ENCODE measurements around the gene PARVB. TPM values are rescaled to one million over a fixed set of nuclear protein-coding genes. Genes with fewer than 3 reads are reported as not detected.

Gene PARVB
- total and polyA plus RNA-seq, 2 donors (not counting 1 experiment from before 2014, with no cell fraction given): 12.1 to 47.3 TPM

GRCh38 chr22:43976861-43977795 lies 47.0 kb upstream of the PARVB start:
- Histone ChIP-seq H3K4me2 (ENCODE audit: extremely low read depth, insufficient read depth, low read length) (no peak overlapping the region), H4K20me1 (ENCODE audit: control insufficient read depth, extremely low read depth, insufficient read depth, low read length) (no peaks in the 10 kb centered on the region), H3K9ac (ENCODE audit: insufficient read depth, low read length) (no peak overlapping the region), H3K4me3 (replicated peaks in 1 of 4; ENCODE audit: control extremely low read depth in 1 of 4, insufficient read depth in 1 of 4, low read depth in 3 of 4, low read length in 4 of 4) (no peak overlapping the region), H3K36me3 (ENCODE audit: control insufficient read depth, insufficient read depth, low read length) (peaks cover 25% of the 10 kb centered on the region), H3K4me1 (ENCODE audit: control insufficient read depth, extremely low read depth, insufficient read depth, low read length) (no peaks in the 10 kb centered on the region), H3K27me3 (ENCODE audit: control insufficient read depth, insufficient read depth, low read length) (no peaks in the 10 kb centered on the region), H3K9me3 (ENCODE audit: control insufficient read depth, insufficient read depth, low read depth, low read length) (no peaks in the 10 kb centered on the region), H2AFZ (ENCODE audit: low read length) (no peak overlapping the region), H3K79me2 (ENCODE audit: control insufficient read depth, insufficient read depth, low read length) (no peaks in the 10 kb centered on the region), H3K27ac (ENCODE audit: insufficient read depth, low read length) (no peak overlapping the region)
- TF ChIP-seq CTCF (conservative IDR thresholded peaks at IDR 0.05 in 1 of 2, IDR thresholded peaks at IDR 0.05 in 1 of 2; ENCODE audit: low read depth in 1 of 2, low read length in 2 of 2): no peak
- TF ChIP-seq EZH2 (IDR thresholded peaks at IDR 0.05; ENCODE audit: low read length, missing control alignments): no peak
- DNase-seq (ENCODE audit: low read depth in 2 of 2): no peak

GRCh38 chr22:43978558-43978957 lies 45.5 kb upstream of the PARVB start:
- DNase-seq (ENCODE audit: low read depth in 2 of 2): no peak
- H3K9me3 ChIP-seq (ENCODE audit: control insufficient read depth, insufficient read depth, low read depth, low read length): no peaks in the 10 kb centered on the region
- no peaks in the 10 kb centered on the region for H4K20me1 ChIP-seq (ENCODE audit: control insufficient read depth, extremely low read depth, insufficient read depth, low read length)
- H3K79me2 ChIP-seq (ENCODE audit: control insufficient read depth, insufficient read depth, low read length): no peaks in the 10 kb centered on the region
- H3K4me2 ChIP-seq (ENCODE audit: extremely low read depth, insufficient read depth, low read length): no peak overlapping the region
- no peak for TF ChIP-seq CTCF (conservative IDR thresholded peaks at IDR 0.05 in 1 of 2, IDR thresholded peaks at IDR 0.05 in 1 of 2; ENCODE audit: low read depth in 1 of 2, low read length in 2 of 2)
- no peaks in the 10 kb centered on the region for H3K4me1 ChIP-seq (ENCODE audit: control insufficient read depth, extremely low read depth, insufficient read depth, low read length)
- no peak overlapping the region for H2AFZ ChIP-seq (ENCODE audit: low read length)
- no peak overlapping the region for H3K9ac ChIP-seq (ENCODE audit: insufficient read depth, low read length)
- H3K36me3 ChIP-seq (ENCODE audit: control insufficient read depth, insufficient read depth, low read length): peaks cover 23% of the 10 kb centered on the region
- H3K4me3 ChIP-seq (replicated peaks in 1 of 4; ENCODE audit: control extremely low read depth in 1 of 4, insufficient read depth in 1 of 4, low read depth in 3 of 4, low read length in 4 of 4): no peak overlapping the region
- H3K27me3 ChIP-seq (ENCODE audit: control insufficient read depth, insufficient read depth, low read length): no peaks in the 10 kb centered on the region
- H3K27ac ChIP-seq (ENCODE audit: insufficient read depth, low read length): no peak overlapping the region

GRCh38 chr22:43980579-43980978 lies 43.5 kb upstream of the PARVB start:
- H3K4me2 ChIP-seq (ENCODE audit: extremely low read depth, insufficient read depth, low read length): no peak overlapping the region
- H3K27me3 ChIP-seq (ENCODE audit: control insufficient read depth, insufficient read depth, low read length): no peaks in the 10 kb centered on the region
- H3K36me3 ChIP-seq (ENCODE audit: control insufficient read depth, insufficient read depth, low read length): peaks cover 14% of the 10 kb centered on the region
- DNase-seq (ENCODE audit: low read depth in 2 of 2): no peak
- H3K9me3 ChIP-seq (ENCODE audit: control insufficient read depth, insufficient read depth, low read depth, low read length): no peaks in the 10 kb centered on the region
- no peak overlapping the region for H3K4me3 ChIP-seq (replicated peaks in 1 of 4; ENCODE audit: control extremely low read depth in 1 of 4, insufficient read depth in 1 of 4, low read depth in 3 of 4, low read length in 4 of 4)
- no peaks in the 10 kb centered on the region for H3K79me2 ChIP-seq (ENCODE audit: control insufficient read depth, insufficient read depth, low read length)
- TF ChIP-seq EZH2 (IDR thresholded peaks at IDR 0.05; ENCODE audit: low read length, missing control alignments) (no peak), CTCF (conservative IDR thresholded peaks at IDR 0.05 in 1 of 2, IDR thresholded peaks at IDR 0.05 in 1 of 2; ENCODE audit: low read depth in 1 of 2, low read length in 2 of 2) (no peak)
- no peak overlapping the region for H3K9ac ChIP-seq (ENCODE audit: insufficient read depth, low read length)
- H3K4me1 ChIP-seq (ENCODE audit: control insufficient read depth, extremely low read depth, insufficient read depth, low read length): no peaks in the 10 kb centered on the region
- H2AFZ ChIP-seq (ENCODE audit: low read length): no peak overlapping the region
- H3K27ac ChIP-seq (ENCODE audit: insufficient read depth, low read length): no peak overlapping the region
- H4K20me1 ChIP-seq (ENCODE audit: control insufficient read depth, extremely low read depth, insufficient read depth, low read length): no peaks in the 10 kb centered on the region
